Trophoblast cell (in vitro differentiated cells and primary cell): ENCODE measurements around the gene SPRYD4.

Experiments
- DNase-seq, 2 donors: peaks; one replicate each; pipeline ENCODE4 v3.0.0-alpha.2; 2016
- H2AFZ ChIP-seq: 2 replicates; pipeline ENCODE4 v1.6.1; 2013; ENCODE audit warnings: low read length, moderate library complexity, mild to moderate bottlenecking; ENCODE audit not compliant: insufficient read depth, poor library complexity
- H2AK5ac ChIP-seq: 2 replicates; pipeline ENCODE4 v1.6.1; 2013; ENCODE audit warnings: mild to moderate bottlenecking, low read length
- H2BK120ac ChIP-seq: 2 replicates; pipeline ENCODE4 v1.6.1; 2013; ENCODE audit warnings: low read length, mild to moderate bottlenecking, moderate library complexity; ENCODE audit not compliant: insufficient read depth, poor library complexity
- H2BK12ac ChIP-seq: 2 replicates; pipeline ENCODE4 v1.6.1; 2013; ENCODE audit warnings: mild to moderate bottlenecking, low read length, moderate library complexity
- H2BK5ac ChIP-seq: 2 replicates; pipeline ENCODE4 v1.6.1; 2013; ENCODE audit warnings: low read length, low read depth, moderate library complexity, mild to moderate bottlenecking; ENCODE audit not compliant: poor library complexity
- H3K14ac ChIP-seq: 2 replicates; pipeline ENCODE4 v1.6.1; 2013; ENCODE audit warnings: mild to moderate bottlenecking, low read length
- H3K18ac ChIP-seq: 2 replicates; pipeline ENCODE4 v1.6.1; 2013; ENCODE audit warnings: mild to moderate bottlenecking, low read length
- H3K23ac ChIP-seq: 2 replicates; pipeline ENCODE4 v1.6.1; 2013; ENCODE audit warnings: low read length
- H3K27ac ChIP-seq: 2 replicates; pipeline ENCODE4 v1.5.1; 2013; ENCODE audit warnings: low read depth, mild to moderate bottlenecking, inconsistent platforms, low read length, moderate library complexity
- H3K27me3 ChIP-seq: 2 replicates; pipeline ENCODE4 v1.6.1; 2013; ENCODE audit warnings: inconsistent platforms, mild to moderate bottlenecking, low read length, moderate library complexity; ENCODE audit not compliant: insufficient read depth
- H3K36me3 ChIP-seq, 2 experiments: 1 replicate in 1 of 2; 2 replicates in 1 of 2; pipeline ENCODE4 v1.6.1; 2013; ENCODE audit warnings: low read length in 2 of 2, mild to moderate bottlenecking in 2 of 2, moderate library complexity in 1 of 2; ENCODE audit not compliant: insufficient read depth in 2 of 2, control insufficient read depth in 1 of 2
- H3K4ac ChIP-seq: 2 replicates; pipeline ENCODE4 v1.6.1; 2013; ENCODE audit warnings: low read depth, mild to moderate bottlenecking, low read length, moderate library complexity
- H3K4me1 ChIP-seq, 2 experiments: 1 replicate in 1 of 2; 2 replicates in 1 of 2; pipeline ENCODE4 v1.6.1; 2013; ENCODE audit warnings: low read length in 2 of 2, mild to moderate bottlenecking in 2 of 2, moderate library complexity in 1 of 2; ENCODE audit not compliant: insufficient read depth in 2 of 2, control insufficient read depth in 1 of 2
- H3K4me2 ChIP-seq: 2 replicates; pipeline ENCODE4 v1.6.1; 2013; ENCODE audit warnings: inconsistent platforms, mild to moderate bottlenecking, low read length, moderate library complexity
- H3K4me3 ChIP-seq: 2 replicates; pipeline ENCODE4 v1.5.1; 2013; ENCODE audit warnings: mild to moderate bottlenecking, low read depth, low read length, inconsistent platforms
- H3K79me1 ChIP-seq: one replicate; pipeline ENCODE4 v1.6.1; 2013; ENCODE audit warnings: low read length
- H3K79me2 ChIP-seq: 2 replicates; pipeline ENCODE4 v1.6.1; 2013; ENCODE audit warnings: low read length, mild to moderate bottlenecking; ENCODE audit not compliant: control insufficient read depth, insufficient read depth, poor library complexity
- H3K9ac ChIP-seq: 2 replicates; pipeline ENCODE4 v1.6.1; 2013; ENCODE audit warnings: mild to moderate bottlenecking, low read length
- H3K9me3 ChIP-seq: 2 replicates; pipeline ENCODE4 v1.6.1; 2013; ENCODE audit warnings: low read depth, mild to moderate bottlenecking, control low read depth, inconsistent platforms, low read length; ENCODE audit not compliant: insufficient read depth
- H4K12ac ChIP-seq: 2 replicates; pipeline ENCODE4 v1.6.1; 2013; ENCODE audit warnings: low read depth, mild to moderate bottlenecking, low read length, moderate library complexity
- H4K8ac ChIP-seq: 2 replicates; pipeline ENCODE4 v1.6.1; 2013; ENCODE audit warnings: low read depth, mild to moderate bottlenecking, low read length, moderate library complexity
- H4K91ac ChIP-seq: one replicate; pipeline ENCODE4 v1.6.1; 2013; ENCODE audit warnings: low read depth, mild to moderate bottlenecking, low read length, moderate library complexity
- WGBS: extraction: QIAGEN DNeasy Blood & Tissue Kit; methylation state at CpG from one replicate; pipeline ENCODE4 v1.1.7; 2013; ENCODE audit warnings: missing lambda C conversion rate; ENCODE audit not compliant: insufficient read length, insufficient coverage; ENCODE audit errors: extremely low coverage; 5-methylcytosine and 5-hydroxymethylcytosine counted together

SPRYD4 gene

GRCh38 chr12:56528846-56529245 lies 60.5 kb downstream of the SPRYD4 start:
- Histone ChIP-seq H3K27me3 (no peaks in the 10 kb centered on the region), H3K79me2 (peaks cover 11% of the 10 kb centered on the region), H2BK120ac (no peak overlapping the region), H2BK5ac (peak overlapping the region; percentile 31), H3K18ac (no peak overlapping the region), H4K8ac (no peak overlapping the region), H4K12ac (no peak overlapping the region), H3K27ac (no peak overlapping the region), H3K14ac (no peak overlapping the region), H3K4me1 (peaks cover 7 to 11% of the 10 kb centered on the region in 2 experiments), H4K91ac (peak overlapping the region; percentile 57), H3K4ac (peak overlapping the region; percentile 62), H3K36me3 (peaks cover 2 to 6% of the 10 kb centered on the region in 2 experiments), H3K23ac (no peak overlapping the region), H2AK5ac (no peak overlapping the region), H3K4me3 (no peak overlapping the region), H3K9me3 (no peaks in the 10 kb centered on the region), H3K9ac (no peak overlapping the region), H3K79me1 (peaks cover 10% of the 10 kb centered on the region), H2AFZ (no peak overlapping the region), H3K4me2 (no peak overlapping the region), H2BK12ac (no peak overlapping the region)
- no peak for DNase-seq
- no CpG with 5 or more reads among the region's 1 CpG for WGBS
